ENCODE measurements around the gene NT5C3B. TPM values are rescaled to one million over a fixed set of nuclear protein-coding genes. Genes with fewer than 3 reads are reported as not detected.

The NT5C3B gene
- polyA plus RNA-seq, 1 donor (not counting 4 experiments of a cell fraction or from before 2014, with no cell fraction given), result 109 TPM

DNA sequence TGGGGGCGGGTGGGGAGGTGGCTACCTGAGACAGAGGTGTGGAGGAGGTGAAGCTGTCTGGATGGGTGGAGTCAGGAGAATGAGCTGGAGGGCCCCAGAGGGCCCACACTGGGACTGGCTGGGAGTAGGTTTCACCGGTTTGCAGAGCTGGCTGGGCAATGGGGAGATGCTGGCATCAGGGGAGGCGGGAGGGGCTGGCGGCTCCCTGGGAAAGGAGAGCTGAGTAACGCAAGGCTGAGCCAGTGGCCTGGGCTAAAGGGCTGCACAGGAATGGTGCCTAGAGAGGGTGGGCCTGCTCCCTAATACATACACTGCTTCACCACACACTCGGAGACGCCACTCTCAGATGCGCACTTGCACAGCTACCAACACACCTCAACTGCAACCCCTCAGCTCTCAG lies 36.7 kb downstream of the NT5C3B start:
- Histone ChIP-seq H3K4me3 (ENCODE audit: control insufficient read depth in 2 of 3, extremely low read depth in 1 of 3, insufficient read depth in 2 of 3, low read depth in 1 of 3, low read length in 3 of 3) (no peak overlapping the region), H3K27me3 (ENCODE audit: control insufficient read depth, extremely low read depth, insufficient read depth, low read length) (no peaks in the 10 kb centered on the region), H3K4me2 (ENCODE audit: control insufficient read depth, extremely low read depth, insufficient read depth, low read depth, low read length) (peak overlapping the region; percentile 9), H4K20me1 (ENCODE audit: control insufficient read depth, extremely low read depth, insufficient read depth, low read length) (no peaks in the 10 kb centered on the region), H3K9me1 (ENCODE audit: control insufficient read depth, extremely low read depth, insufficient read depth, low read length) (no peaks in the 10 kb centered on the region), H3K9ac (ENCODE audit: control insufficient read depth, extremely low read depth, insufficient read depth, low read length) (peak overlapping the region; percentile 38), H3K36me3 (ENCODE audit: control insufficient read depth in 2 of 2, extremely low read depth in 1 of 2, insufficient read depth in 2 of 2, low read length in 2 of 2) (no peaks in the 10 kb centered on the region), H2AFZ (ENCODE audit: control insufficient read depth, low read length) (peak overlapping the region; percentile 36), H3K4me1 (ENCODE audit: control insufficient read depth, extremely low read depth, insufficient read depth, low read length) (peaks cover 29% of the 10 kb centered on the region), H3K79me2 (ENCODE audit: control insufficient read depth, insufficient read depth, low read length) (no peaks in the 10 kb centered on the region), H3K9me3 (ENCODE audit: control insufficient read depth, low read depth, low read length) (no peaks in the 10 kb centered on the region), H3K27ac (ENCODE audit: control insufficient read depth, insufficient read depth, low read length) (peak overlapping the region; percentile 89)
- dilution Hi-C loops (cut with MboI; ENCODE audit: extremely low pct_ligation_motif_present, low sequenced_read_pairs), result no loop called here
- TF ChIP-seq, protein P1, sequence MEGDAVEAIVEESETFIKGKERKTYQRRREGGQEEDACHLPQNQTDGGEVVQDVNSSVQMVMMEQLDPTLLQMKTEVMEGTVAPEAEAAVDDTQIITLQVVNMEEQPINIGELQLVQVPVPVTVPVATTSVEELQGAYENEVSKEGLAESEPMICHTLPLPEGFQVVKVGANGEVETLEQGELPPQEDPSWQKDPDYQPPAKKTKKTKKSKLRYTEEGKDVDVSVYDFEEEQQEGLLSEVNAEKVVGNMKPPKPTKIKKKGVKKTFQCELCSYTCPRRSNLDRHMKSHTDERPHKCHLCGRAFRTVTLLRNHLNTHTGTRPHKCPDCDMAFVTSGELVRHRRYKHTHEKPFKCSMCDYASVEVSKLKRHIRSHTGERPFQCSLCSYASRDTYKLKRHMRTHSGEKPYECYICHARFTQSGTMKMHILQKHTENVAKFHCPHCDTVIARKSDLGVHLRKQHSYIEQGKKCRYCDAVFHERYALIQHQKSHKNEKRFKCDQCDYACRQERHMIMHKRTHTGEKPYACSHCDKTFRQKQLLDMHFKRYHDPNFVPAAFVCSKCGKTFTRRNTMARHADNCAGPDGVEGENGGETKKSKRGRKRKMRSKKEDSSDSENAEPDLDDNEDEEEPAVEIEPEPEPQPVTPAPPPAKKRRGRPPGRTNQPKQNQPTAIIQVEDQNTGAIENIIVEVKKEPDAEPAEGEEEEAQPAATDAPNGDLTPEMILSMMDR (optimal IDR thresholded peaks at IDR 0.05 in 1 of 3, IDR thresholded peaks at IDR 0.05 in 1 of 3, conservative IDR thresholded peaks at IDR 0.05 in 1 of 3; ENCODE audit: extremely low read depth in 1 of 3, insufficient read depth in 2 of 3, low read length in 3 of 3), result no peak
- TF ChIP-seq EZH2 (IDR thresholded peaks at IDR 0.05; ENCODE audit: low read length), result no peak
- peak; percentile 79 for FAIRE-seq
- no peak for DNase-seq (ENCODE audit: low read depth, low spot score)

DNA sequence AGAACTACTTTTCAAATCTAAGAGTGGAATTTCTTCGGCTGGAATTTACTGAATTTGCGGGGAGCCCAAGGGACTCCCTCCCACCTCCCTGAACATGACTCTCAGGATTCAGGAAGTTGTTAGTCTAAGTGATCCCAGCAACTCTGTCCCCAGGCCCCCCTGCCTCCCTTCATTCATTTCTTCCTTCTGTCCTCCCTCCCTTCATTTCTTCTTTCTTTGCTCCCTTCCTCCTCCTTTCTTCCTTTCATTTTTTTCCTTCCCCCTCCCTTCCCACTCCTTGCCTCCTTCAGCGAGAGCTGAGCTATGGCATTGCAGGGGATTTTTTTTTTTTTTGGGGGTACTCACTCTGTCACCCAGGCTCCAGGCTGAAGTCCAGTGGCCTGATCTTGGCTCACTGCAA lies 38.7 kb downstream of the NT5C3B start:
- no peak overlapping the region for H3K27ac ChIP-seq (ENCODE audit: control insufficient read depth, insufficient read depth, low read length)
- dilution Hi-C loops (cut with MboI; ENCODE audit: extremely low pct_ligation_motif_present, low sequenced_read_pairs), result no loop called here

More for the DNA sequence above, 38.7 kb downstream of the NT5C3B start:
- no peak overlapping the region for H3K4me3 ChIP-seq (ENCODE audit: control insufficient read depth in 2 of 3, extremely low read depth in 1 of 3, insufficient read depth in 2 of 3, low read depth in 1 of 3, low read length in 3 of 3)
- peaks cover 48% of the 10 kb centered on the region for H3K4me1 ChIP-seq (ENCODE audit: control insufficient read depth, extremely low read depth, insufficient read depth, low read length)
- H3K79me2 ChIP-seq (ENCODE audit: control insufficient read depth, insufficient read depth, low read length), result no peaks in the 10 kb centered on the region
- H3K9me3 ChIP-seq (ENCODE audit: control insufficient read depth, low read depth, low read length), result no peaks in the 10 kb centered on the region
- TF ChIP-seq, protein P1 (optimal IDR thresholded peaks at IDR 0.05 in 1 of 3, IDR thresholded peaks at IDR 0.05 in 1 of 3, conservative IDR thresholded peaks at IDR 0.05 in 1 of 3; ENCODE audit: extremely low read depth in 1 of 3, insufficient read depth in 2 of 3, low read length in 3 of 3), result no peak
- no peak for TF ChIP-seq EZH2 (IDR thresholded peaks at IDR 0.05; ENCODE audit: low read length)
- no peaks in the 10 kb centered on the region for H3K27me3 ChIP-seq (ENCODE audit: control insufficient read depth, extremely low read depth, insufficient read depth, low read length)
- no peaks in the 10 kb centered on the region for H3K36me3 ChIP-seq (ENCODE audit: control insufficient read depth in 2 of 2, extremely low read depth in 1 of 2, insufficient read depth in 2 of 2, low read length in 2 of 2)
- DNase-seq (ENCODE audit: low read depth, low spot score) (no peak), FAIRE-seq (no peak)
- H3K4me2 ChIP-seq (ENCODE audit: control insufficient read depth, extremely low read depth, insufficient read depth, low read depth, low read length), result no peak overlapping the region
- H3K9me1 ChIP-seq (ENCODE audit: control insufficient read depth, extremely low read depth, insufficient read depth, low read length), result no peaks in the 10 kb centered on the region
- H2AFZ ChIP-seq (ENCODE audit: control insufficient read depth, low read length), result no peak overlapping the region
- H4K20me1 ChIP-seq (ENCODE audit: control insufficient read depth, extremely low read depth, insufficient read depth, low read length), result no peaks in the 10 kb centered on the region
- no peak overlapping the region for H3K9ac ChIP-seq (ENCODE audit: control insufficient read depth, extremely low read depth, insufficient read depth, low read length)
